Mesothelial cell of epicardium (in vitro differentiated cells): ENCODE data around the gene OTUB1. TPM values are rescaled to one million over a fixed set of nuclear protein-coding genes. Genes with fewer than 3 reads are reported as not detected.

Source experiments
- DNase-seq, 2 experiments: peaks; one replicate each; pipeline ENCODE4 v3.0.0; 2021; ENCODE audit warnings: low spot score in 2 of 2; ENCODE audit not compliant: unreplicated experiment in 2 of 2
- H3K27ac Mint-ChIP-seq: 2 replicates; pipeline ENCODE4 v1.8.0; 2021; ENCODE audit warnings: mixed read lengths
- H3K27me3 Mint-ChIP-seq: 2 replicates; pipeline ENCODE4 v1.8.0; 2021; ENCODE audit warnings: low read depth, mixed read lengths
- H3K36me3 Mint-ChIP-seq: 2 replicates; pipeline ENCODE4 v1.8.0; 2021; ENCODE audit warnings: mixed read lengths
- H3K4me1 Mint-ChIP-seq: 2 replicates; pipeline ENCODE4 v1.8.0; 2021; ENCODE audit warnings: mixed read lengths
- H3K4me3 Mint-ChIP-seq: 2 replicates; pipeline ENCODE4 v1.8.0; 2021; ENCODE audit warnings: mild to moderate bottlenecking, moderate library complexity, mixed read lengths
- H3K9me3 Mint-ChIP-seq: 2 replicates; pipeline ENCODE4 v1.8.0; 2021; ENCODE audit warnings: mixed read lengths
- total RNA-seq: library from RNA; stranded (reverse); gene quantifications from 3 replicates; pipeline ENCODE4 v1.2.1, GENCODE V29; 2021
- TF ChIP-seq, protein P1 (sequence below): fragments of 200-600 bp; sonication (generic); IDR thresholded peaks from one replicate; pipeline ENCODE4 v1.5.0; 2021; ENCODE audit warnings: antibody characterized with exemption; ENCODE audit not compliant: unreplicated experiment

OTUB1 gene
- total RNA-seq, 1 donor from 2014 or later, result 99.7 TPM

DNA sequence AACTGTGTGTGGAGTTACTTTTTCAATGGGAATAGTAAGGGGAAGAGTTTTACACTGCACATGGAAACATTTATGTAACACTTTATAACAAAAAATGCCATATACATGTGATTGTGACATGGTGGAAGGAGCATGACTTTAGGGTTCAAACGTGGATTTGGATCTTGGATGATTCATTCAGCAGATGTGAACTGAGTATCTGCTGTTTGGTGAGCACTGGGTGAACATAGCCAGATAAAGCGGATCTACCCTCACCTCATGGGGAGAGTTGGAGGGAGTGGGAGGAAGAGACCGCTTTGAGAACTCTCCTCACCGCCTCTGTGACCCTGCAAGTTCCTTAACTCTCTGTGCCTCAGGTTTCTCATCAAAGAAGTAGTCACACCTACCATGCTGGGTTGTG is 44.3 kb upstream of the OTUB1 start:
- Mint-ChIP-seq H3K4me1 (peaks cover 26% of the 10 kb centered on the region), H3K4me3 (no peak overlapping the region), H3K27ac (peak overlapping the region; percentile 8), H3K36me3 (no peaks in the 10 kb centered on the region), H3K27me3 (no peaks in the 10 kb centered on the region), H3K9me3 (no peaks in the 10 kb centered on the region)
- TF ChIP-seq, protein P1, sequence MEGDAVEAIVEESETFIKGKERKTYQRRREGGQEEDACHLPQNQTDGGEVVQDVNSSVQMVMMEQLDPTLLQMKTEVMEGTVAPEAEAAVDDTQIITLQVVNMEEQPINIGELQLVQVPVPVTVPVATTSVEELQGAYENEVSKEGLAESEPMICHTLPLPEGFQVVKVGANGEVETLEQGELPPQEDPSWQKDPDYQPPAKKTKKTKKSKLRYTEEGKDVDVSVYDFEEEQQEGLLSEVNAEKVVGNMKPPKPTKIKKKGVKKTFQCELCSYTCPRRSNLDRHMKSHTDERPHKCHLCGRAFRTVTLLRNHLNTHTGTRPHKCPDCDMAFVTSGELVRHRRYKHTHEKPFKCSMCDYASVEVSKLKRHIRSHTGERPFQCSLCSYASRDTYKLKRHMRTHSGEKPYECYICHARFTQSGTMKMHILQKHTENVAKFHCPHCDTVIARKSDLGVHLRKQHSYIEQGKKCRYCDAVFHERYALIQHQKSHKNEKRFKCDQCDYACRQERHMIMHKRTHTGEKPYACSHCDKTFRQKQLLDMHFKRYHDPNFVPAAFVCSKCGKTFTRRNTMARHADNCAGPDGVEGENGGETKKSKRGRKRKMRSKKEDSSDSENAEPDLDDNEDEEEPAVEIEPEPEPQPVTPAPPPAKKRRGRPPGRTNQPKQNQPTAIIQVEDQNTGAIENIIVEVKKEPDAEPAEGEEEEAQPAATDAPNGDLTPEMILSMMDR, result no peak
- no peak for DNase-seq

DNA sequence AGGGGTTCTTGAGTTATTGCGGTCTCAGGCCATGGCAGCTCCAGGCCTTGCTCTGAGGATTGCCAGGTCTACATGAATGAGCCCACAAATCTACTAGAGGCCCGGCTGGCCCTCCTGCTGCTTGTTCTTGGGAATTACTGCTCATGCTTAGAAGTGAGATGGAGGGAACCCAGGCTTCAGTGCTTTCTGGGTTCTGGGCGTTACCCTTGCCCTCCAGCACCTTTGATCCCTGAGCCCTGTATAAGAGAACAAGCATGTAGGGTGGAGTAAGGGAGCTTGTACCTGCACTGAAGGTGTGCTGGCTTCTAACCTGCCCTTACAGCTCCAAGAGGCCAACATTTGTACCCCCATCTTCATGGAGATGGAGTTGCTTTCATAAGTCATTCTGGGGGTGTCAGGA is 43.4 kb upstream of the OTUB1 start:
- H3K4me1 Mint-ChIP-seq, result peaks cover 24% of the 10 kb centered on the region
- no peak overlapping the region for H3K27ac Mint-ChIP-seq
- no peak overlapping the region for H3K4me3 Mint-ChIP-seq
- no peaks in the 10 kb centered on the region for H3K27me3 Mint-ChIP-seq
- H3K9me3 Mint-ChIP-seq, result no peaks in the 10 kb centered on the region
- H3K36me3 Mint-ChIP-seq, result peaks cover 2% of the 10 kb centered on the region
- DNase-seq, result no peak
- TF ChIP-seq, protein P1, result no peak

DNA sequence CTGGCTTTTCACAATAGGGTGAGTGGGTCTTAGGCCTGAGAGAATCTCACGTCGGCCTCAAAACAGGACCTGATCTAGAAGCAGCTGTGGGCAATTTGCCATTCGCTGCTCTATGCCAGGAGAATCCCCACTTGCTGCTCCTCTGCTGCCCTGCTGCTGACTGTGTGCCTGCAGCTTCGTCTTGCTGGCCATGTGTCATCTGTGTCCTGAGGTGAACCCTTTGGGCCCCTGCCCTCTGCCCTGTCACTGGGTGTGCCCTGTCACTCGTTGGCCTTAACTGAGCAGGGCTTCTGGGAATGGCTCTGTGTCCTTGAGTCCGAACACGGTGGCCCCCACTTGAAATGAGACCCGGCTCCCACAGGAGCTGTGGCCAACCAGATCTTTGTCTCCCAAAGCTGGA is 41.3 kb upstream of the OTUB1 start:
- peaks cover 3% of the 10 kb centered on the region for H3K36me3 Mint-ChIP-seq
- no peak overlapping the region for H3K27ac Mint-ChIP-seq
- H3K27me3 Mint-ChIP-seq, result no peaks in the 10 kb centered on the region
- H3K9me3 Mint-ChIP-seq, result no peaks in the 10 kb centered on the region
- no peak for DNase-seq
- peaks cover 16% of the 10 kb centered on the region for H3K4me1 Mint-ChIP-seq
- H3K4me3 Mint-ChIP-seq, result no peak overlapping the region
- TF ChIP-seq, protein P1, result no peak

DNA sequence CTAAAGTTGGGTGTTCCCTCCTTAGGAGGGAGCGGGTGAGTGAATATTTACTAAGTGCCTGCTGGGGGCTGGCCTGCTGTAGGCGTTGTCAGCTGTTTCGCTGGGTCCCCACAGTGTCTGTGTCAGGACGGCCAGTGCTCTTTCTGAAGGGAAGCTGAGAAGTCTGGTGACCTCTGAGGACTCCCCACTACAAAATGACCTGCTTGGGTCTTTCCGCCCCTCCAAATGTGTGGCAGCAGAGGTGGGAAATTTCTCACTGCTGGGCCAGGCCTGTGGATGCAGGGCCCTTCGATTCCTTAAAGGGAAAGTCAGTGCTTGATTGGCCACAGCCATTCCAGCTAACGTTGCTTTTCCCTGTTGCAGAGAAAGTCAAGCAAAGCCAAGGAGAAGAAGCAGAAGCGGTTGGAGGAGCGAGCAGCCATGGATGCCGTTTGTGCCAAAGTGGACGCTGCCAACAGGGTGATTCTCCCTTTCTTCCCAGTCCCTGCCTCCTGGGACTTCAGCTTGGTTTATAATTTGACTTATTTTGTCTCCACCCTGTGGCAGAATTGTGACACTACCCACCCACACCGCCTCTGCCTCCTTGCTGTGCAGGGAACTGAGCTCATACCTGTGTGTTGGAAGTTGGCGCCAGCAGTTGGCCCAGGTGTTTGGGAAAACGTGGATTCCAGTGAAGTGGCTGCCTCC is 40.6 kb upstream of the OTUB1 start:
- no peaks in the 10 kb centered on the region for H3K9me3 Mint-ChIP-seq
- peaks cover 12% of the 10 kb centered on the region for H3K4me1 Mint-ChIP-seq
- H3K27ac Mint-ChIP-seq, result peak overlapping the region; percentile 16
- no peak overlapping the region for H3K4me3 Mint-ChIP-seq
- peak in 1 of 2 experiments; percentile 71 for DNase-seq
- H3K36me3 Mint-ChIP-seq, result peaks cover 3% of the 10 kb centered on the region
- H3K27me3 Mint-ChIP-seq, result no peaks in the 10 kb centered on the region
- TF ChIP-seq, protein P1, result peak; percentile 65

DNA sequence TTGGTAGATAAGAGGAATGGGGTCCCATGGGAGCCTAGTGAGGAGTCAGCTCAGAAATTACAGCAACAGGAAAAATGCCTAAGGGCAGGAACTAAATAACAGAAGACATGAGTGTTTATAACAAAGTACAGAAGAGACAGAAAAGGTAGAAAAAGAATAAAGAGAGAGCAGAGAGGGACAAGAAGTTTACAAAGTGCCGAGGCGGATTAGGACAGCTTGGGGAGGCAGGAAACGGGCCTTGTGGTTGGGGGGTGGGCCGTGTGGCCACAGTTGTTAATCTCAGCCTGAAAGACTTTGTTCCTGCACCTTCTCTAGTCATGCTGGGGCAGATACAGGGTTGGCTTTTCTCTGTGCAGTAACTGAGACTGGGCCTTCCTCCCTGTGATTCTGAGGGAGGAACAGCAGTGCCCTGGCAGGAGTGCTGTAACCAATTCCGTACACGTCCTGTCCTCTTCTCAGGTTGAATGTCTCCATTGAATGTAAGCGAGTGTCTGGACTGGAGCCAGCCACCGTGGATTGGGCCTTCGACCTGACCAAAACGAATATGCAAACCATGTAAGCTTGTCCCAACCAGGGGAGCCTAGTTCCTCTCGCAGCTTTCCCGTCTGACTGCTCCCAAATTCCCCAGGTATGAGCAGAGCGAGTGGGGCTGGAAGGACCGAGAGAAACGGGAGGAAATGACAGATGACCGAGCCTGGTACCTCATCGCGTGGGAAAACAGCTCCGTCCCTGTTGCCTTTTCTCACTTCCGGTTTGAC is 34.3 kb upstream of the OTUB1 start:
- peak overlapping the region; percentile 22 for H3K27ac Mint-ChIP-seq
- DNase-seq, result no peak
- H3K27me3 Mint-ChIP-seq, result no peaks in the 10 kb centered on the region
- H3K4me3 Mint-ChIP-seq, result no peak overlapping the region
- H3K36me3 Mint-ChIP-seq, result peaks cover 23% of the 10 kb centered on the region
- TF ChIP-seq, protein P1, result no peak
- no peaks in the 10 kb centered on the region for H3K9me3 Mint-ChIP-seq
- H3K4me1 Mint-ChIP-seq, result no peaks in the 10 kb centered on the region
